Measurements from ENCODE around the gene TNFRSF19. TPM values are rescaled to one million over a fixed set of nuclear protein-coding genes. Genes with fewer than 3 reads are reported as not detected.
A peak's percentile ranks its signal among the peaks of the same experiment; 100 is the strongest.

TNFRSF19 gene
- total RNA-seq, 1 donor from 2014 or later, result 17.7 TPM

GRCh38 chr13:23600534-23600933 is 30.3 kb downstream of the TNFRSF19 start:
- no peak for DNase-seq (ENCODE audit: extremely low read depth, low read depth, low spot score)

DNA sequence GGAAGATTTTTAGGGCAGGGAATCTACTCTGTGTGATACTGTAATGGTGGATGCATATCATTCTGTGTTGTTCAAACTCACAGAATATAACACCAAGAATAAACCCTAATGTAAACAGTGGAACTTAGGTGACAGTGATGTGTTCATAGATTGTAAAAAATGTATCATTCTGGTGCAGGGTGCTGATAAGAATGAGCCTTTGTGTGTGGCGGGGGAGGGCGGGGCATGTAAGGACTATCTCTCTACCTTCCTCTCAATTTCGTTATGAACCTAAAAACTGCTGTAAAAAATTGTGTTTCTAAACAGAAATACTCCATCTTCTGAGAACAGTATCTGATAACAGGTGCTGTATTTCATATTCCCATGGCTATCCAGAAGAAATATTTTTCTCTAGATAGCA is 35.6 kb downstream of the TNFRSF19 start:
- no peak for DNase-seq (ENCODE audit: extremely low read depth, low read depth, low spot score)

DNA sequence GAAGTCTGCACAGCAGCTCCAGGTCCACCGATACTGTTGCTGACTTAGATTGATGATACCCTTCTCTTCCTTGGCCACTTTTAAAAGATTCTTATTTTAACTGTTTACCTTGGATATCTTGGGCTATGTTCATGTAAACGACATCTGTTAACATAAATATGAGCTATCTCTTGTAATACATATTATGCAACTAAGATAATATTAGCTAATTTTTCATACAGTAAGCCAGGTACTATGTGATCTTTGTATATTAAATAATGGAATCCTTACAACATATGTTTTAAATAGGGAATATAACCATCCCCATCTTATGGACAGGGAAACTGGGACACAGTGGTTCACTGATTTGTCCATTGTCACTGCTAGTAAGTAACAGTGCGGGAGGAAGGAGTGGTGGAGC is 37.9 kb downstream of the TNFRSF19 start:
- DNase-seq (ENCODE audit: extremely low read depth, low read depth, low spot score), result no peak

GRCh38 chr13:23608701-23609413 is 38.6 kb downstream of the TNFRSF19 start:
- DNase-seq (ENCODE audit: extremely low read depth, low read depth, low spot score), result peak; percentile 69

GRCh38 chr13:23609414-23609760 is 39.2 kb downstream of the TNFRSF19 start:
- no peak for DNase-seq (ENCODE audit: extremely low read depth, low read depth, low spot score)

DNA sequence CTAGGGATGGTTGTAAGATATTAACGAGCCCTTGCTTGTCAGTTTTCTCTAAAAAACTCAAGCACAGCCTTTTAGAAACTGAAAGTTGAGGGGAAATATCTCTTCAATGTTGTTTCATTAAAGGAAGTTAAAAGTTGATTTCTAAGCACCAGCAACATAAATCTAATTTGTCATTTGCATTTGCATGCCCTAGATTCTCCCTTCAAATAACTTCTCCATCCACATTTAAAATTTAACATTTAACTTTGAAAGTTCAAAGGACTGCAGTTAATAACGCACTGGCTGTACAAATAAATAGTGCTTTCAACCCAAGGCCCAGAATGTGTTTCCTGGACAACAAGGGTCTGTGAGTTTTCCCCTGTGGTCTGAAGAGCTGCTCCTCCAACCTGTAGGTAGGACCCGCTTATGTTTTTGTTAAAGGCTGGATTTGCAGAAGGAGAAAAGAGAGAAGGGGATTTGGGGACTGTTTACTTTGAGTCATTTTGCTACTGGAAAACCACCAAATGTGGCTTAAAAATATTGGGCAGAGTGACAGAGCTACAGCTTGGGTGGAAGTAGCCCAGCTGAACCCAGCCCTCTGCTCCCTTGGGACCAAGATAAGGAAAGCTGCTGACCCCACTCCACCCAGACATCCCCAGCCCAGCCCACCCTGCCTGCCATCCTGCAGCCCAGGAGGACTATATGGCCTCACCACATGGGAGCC is 39.8 kb downstream of the TNFRSF19 start:
- DNase-seq (ENCODE audit: extremely low read depth, low read depth, low spot score), result no peak

DNA sequence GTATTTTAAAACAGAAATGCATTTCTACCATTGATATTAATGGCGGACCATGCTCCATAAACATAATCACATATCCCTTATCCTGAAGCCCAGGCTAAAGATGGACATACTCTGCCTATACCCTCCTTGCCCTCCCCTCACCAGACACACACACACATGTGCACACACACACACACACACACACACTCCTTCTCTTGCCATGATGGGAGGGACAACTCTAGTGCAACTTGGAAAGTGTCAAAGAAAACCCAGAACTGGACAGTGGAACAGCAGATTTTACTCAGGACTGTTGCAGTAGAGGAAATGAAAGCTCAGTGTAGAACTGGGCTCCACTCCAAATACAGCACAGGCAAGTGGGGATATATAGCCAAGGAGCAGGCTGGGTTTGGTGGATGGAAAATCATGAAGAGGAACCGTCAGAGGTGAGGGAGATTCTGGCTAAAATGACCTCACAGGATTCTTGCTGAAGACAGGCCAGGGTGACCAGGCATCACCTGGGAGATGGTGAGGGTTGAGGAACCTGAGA is 40.8 kb downstream of the TNFRSF19 start:
- no peak for DNase-seq (ENCODE audit: extremely low read depth, low read depth, low spot score)

DNA sequence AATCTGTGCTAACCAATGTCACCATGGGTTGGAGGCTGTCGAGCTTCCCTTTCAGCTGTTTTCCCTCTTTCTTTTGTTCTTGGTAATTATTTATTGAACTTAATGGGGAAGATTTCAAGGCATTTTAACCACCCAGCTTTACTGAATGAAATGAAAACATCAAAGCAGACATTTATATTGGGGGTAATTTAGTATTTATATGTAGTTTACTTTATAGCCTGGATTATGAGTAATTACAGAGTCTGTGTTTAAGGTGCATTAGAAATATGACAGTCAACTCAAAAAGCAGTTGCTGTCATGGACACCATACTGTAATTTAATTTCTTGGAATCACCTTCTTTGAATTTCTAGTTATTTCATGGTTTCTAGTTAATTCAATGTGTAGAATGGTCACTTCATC is 42.0 kb downstream of the TNFRSF19 start:
- no peak for DNase-seq (ENCODE audit: extremely low read depth, low read depth, low spot score)

DNA sequence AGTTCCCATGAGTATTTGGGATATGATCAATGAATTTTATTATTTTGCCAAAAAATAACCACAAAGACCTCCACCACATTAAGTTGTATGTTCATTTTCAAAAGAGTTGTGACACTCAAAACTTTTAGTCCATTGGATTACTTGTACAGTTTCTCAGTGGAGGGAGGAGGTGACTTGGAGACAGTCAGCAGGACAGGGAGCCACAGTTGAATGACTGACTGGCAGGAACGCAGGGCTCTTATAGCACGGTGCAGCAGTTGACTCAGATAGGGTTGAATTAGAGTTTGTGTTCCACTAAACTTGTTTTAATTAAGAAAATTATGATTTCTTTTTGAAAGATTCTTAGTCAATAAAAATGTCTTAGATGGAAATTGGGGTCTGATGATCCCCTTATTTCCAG is 42.5 kb downstream of the TNFRSF19 start:
- no peak for DNase-seq (ENCODE audit: extremely low read depth, low read depth, low spot score)

DNA sequence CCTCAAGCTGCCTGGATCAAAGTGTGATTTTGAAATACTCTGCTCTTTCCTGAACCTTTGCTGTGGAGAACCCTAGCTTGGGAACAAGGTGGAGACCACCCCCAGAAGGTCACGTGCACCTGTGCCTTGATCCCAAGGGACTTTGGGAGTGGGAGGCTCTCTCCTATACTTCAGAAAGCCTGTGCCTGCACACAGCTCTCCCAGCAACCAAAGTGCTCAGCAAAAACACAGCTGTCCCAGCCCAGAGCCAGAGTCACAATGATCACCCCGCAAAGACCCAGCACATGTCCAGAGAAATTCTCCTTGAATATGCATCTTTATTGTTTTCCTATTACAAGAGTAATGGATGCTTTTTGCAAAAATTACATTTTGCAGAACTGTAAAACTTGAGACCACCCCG is 43.4 kb downstream of the TNFRSF19 start:
- DNase-seq (ENCODE audit: extremely low read depth, low read depth, low spot score), result no peak

DNA sequence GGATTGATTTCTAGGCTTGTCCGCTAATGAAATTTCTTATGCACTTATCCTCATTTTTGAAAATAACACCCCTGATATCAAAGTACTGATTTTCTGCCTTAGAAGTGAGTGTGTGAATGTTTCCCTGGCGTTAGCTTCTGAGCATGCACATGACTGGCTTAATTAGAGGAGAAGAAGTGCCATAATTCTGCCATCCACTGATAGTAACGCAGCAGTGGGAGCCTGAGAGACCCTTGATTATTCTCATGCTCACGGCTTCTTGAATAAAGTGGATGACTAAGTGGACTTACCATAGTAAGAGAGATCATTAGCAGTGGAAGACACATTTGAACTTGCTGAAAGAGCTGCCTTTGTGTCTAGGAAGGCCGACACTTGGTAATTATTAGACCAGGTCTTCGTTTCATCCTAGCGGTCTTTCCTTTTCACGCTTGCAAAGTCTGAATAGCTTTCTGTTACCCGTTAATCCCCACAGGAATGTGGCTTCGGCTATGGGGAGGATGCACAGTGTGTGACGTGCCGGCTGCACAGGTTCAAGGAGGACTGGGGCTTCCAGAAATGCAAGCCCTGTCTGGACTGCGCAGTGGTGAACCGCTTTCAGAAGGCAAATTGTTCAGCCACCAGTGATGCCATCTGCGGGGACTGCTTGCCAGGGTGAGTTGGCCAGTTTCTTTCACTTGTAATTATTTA is 45.3 kb downstream of the TNFRSF19 start:
- no peak for DNase-seq (ENCODE audit: extremely low read depth, low read depth, low spot score)

GRCh38 chr13:23616228-23616627 is 46.0 kb downstream of the TNFRSF19 start:
- no peak for DNase-seq (ENCODE audit: extremely low read depth, low read depth, low spot score)

DNA sequence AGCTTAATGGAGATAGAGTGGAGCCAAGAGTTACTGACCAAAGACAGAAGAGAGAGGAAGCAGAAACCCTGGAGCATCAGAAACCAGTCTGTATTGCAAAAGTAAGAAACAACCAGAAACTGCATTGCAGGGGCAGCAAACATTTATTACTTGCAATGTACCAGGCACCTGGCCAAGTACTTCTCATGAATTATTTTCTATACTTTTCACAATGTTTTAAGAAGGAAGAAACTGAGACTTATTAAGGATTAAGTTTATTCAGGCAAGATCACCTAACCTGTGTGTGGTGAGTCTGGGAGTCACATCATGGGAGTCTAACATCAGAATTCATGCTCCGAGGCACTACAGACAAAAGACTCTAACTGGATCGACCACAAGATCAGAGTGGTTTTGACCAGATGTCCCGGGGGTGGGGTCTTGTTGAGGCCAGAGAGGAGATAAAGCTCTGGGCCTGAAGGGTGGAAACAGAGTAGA is 47.4 kb downstream of the TNFRSF19 start:
- DNase-seq (ENCODE audit: extremely low read depth, low read depth, low spot score), result no peak

DNA sequence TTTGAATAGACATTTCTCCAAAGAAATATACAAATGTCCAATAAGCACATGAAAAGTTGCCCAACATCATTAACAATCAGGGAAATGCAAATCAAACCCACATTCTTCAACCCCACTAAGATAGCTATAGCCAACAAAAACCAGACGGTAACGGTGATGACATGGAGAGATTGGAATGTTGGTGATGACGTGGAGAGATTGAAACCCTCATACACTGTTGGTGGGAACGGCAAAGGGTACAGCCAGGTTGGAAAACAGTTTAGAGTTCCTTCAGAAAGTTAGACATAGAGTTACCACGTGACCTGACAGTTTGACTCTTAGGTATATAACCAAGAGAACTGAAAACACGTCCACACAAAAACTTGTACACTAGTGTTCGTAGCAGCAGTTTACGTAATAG is 48.1 kb downstream of the TNFRSF19 start:
- DNase-seq (ENCODE audit: extremely low read depth, low read depth, low spot score), result peak; percentile 72

DNA sequence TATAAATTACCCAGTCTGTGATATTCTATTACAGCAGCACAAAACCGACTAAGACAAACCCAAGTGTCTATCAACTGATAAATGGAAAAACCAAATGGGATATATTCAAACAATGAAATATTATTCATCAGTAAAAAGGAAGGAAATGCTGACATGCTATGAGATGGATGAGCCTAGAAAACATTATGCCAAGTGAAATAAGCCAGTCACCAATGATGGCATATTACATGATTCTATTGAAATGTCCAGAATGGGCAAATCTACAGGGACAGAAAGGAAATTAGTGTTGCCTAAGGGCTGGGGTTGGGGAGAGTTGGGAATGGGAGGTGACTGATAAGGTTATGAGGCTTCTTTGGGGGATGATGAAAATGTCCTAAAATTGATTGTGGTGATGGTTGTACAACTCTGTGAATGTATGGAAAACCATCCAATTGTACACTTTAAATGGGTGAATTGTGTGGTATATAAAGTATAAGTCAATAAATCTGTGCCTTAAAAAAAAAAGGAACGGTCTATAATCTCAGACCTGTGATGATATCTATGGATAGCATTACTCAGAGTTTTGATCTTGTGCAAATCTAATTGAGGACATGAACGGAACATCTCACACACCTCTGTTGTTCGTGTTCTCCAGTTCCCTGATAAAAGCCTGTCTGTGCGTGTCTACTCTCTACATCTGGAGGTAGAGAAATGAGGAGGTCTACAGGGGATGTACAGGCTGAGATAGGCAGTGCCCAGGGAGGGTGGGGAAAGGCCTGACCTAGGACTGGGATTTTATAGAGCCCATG is 49.0 kb downstream of the TNFRSF19 start:
- DNase-seq (ENCODE audit: extremely low read depth, low read depth, low spot score), result no peak

- DNase-seq (ENCODE audit: extremely low read depth, low read depth, low spot score), result no peak
Measured at GRCh38 chr13:23620211-23620610, 50.0 kb downstream of the TNFRSF19 start.

DNA sequence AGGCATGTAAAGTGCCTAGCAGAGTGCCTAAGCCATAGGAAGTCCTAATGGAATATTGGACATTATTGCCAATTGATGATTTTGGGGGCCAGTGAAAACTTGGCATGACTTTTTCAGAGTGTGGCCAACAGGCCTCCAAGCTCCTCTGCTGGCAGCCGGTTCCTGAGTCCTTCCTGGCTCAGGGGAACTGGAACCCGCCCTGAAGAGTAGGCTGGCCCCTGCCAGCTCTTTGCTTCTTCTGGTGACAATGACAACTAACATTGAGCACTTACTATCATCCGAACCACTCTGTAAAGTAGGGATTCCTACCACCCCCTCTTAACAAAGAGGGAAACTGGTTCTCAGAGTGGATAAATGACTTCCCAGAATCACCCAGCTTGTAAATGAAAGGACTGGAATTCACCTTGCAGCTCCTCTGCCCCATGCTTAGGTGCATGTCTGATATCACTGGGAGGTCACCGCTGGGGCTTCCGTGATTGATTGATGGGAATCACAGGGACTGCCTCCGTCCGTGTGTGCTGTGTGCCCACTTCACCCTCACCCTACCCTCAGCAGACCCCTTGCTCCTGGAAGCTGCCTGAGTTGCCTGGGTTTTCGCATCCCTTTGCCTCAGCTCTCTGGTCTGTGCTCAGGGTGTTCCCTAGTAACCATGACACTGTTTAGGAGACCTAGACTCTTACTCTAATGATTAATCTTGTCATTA is 50.6 kb downstream of the TNFRSF19 start:
- DNase-seq (ENCODE audit: extremely low read depth, low read depth, low spot score), result no peak

GRCh38 chr13:23621316-23621645 is 51.1 kb downstream of the TNFRSF19 start:
- DNase-seq (ENCODE audit: extremely low read depth, low read depth, low spot score), result no peak

DNA sequence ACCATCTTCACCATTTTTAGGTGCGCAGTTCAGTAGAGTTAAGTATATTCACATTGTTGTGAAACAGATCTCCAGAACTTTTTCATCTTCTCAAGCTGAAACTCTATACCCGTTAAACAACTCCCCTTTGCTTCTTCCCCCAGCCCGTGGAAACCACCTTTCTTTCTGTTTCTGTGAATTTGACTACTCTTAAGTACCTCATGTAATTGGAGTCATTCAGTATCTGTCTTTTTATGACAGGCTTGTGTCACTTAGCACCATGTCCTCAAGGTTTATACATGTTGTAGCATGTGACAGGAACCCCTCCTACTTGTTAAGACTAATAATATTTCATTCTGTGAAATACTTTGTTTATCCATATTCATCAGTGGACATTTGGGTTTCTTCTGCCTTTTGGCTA is 52.8 kb downstream of the TNFRSF19 start:
- no peak for DNase-seq (ENCODE audit: extremely low read depth, low read depth, low spot score)

GRCh38 chr13:23623394-23623793 is 53.2 kb downstream of the TNFRSF19 start:
- no peak for DNase-seq (ENCODE audit: extremely low read depth, low read depth, low spot score)

Data from glomerular endothelial cell (primary cell).